ENCODE results near the gene SLC4A5.

DNA sequence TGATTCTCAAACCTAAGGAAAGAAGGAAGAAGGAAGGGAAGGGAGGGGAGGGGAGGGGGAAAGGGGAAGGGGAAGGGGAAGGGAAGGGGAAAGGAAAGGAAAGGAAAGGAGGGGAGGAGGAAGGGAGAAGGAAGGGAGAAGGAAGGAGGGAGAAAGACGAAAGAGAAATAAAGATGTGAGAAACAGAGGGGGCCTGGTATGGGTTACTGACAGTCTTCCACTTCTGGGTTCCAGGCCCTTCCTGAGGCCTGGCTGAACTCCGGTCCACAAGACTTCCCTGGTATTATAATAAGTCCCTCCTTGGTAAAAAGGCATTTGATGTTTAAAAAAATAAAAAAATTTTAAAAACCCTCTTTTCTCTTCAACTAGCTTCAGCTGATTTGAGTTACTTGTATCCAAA is 17.4 kb downstream of the SLC4A5 start:
- TF ChIP-seq, protein P1, sequence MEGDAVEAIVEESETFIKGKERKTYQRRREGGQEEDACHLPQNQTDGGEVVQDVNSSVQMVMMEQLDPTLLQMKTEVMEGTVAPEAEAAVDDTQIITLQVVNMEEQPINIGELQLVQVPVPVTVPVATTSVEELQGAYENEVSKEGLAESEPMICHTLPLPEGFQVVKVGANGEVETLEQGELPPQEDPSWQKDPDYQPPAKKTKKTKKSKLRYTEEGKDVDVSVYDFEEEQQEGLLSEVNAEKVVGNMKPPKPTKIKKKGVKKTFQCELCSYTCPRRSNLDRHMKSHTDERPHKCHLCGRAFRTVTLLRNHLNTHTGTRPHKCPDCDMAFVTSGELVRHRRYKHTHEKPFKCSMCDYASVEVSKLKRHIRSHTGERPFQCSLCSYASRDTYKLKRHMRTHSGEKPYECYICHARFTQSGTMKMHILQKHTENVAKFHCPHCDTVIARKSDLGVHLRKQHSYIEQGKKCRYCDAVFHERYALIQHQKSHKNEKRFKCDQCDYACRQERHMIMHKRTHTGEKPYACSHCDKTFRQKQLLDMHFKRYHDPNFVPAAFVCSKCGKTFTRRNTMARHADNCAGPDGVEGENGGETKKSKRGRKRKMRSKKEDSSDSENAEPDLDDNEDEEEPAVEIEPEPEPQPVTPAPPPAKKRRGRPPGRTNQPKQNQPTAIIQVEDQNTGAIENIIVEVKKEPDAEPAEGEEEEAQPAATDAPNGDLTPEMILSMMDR (IDR thresholded peaks at IDR 0.05 in 4 of 5, conservative IDR thresholded peaks at IDR 0.05 in 1 of 5) = no peak
- no peak for TF ChIP-seq POLR2A (IDR thresholded peaks at IDR 0.05)

Data from gastrocnemius medialis (tissue), 4 donors.